SK-N-SH (cell line): ENCODE measurements around the gene RYR3. TPM values are rescaled to one million over a fixed set of nuclear protein-coding genes. Genes with fewer than 3 reads are reported as not detected.
A peak's percentile ranks its signal among the peaks of the same experiment; 100 is the strongest.

Experiments used
- CTCF ChIA-PET: fragments of 300-600, 350-600 bp; formaldehyde crosslinking; extraction: SDS; loops from one replicate; lab custom pipeline; 2021; lab: Yijun Ruan, JAX
- POLR2A ChIA-PET: fragments of 350-600 bp; sonication (Branson Sonifier 250); formaldehyde crosslinking; extraction: SDS; loops from one replicate; lab custom pipeline; 2020; ENCODE audit warnings: antibody characterized with exemption, inconsistent platforms; lab: Yijun Ruan, JAX
- DNase-seq: peaks from one replicate; pipeline ENCODE4 v3.0.0; 2012
- H2AFZ ChIP-seq: fragments of 200-600 bp; sonication (generic); 2 replicates; pipeline ENCODE4 v1.8.1; 2016; ENCODE audit warnings: antibody characterized with exemption, mild to moderate bottlenecking, low read depth
- H3F3A ChIP-seq: fragments of 200-600 bp; sonication (generic); replicated peaks from 2 replicates; pipeline ENCODE3; 2016; ENCODE audit warnings: antibody characterized with exemption, mild to moderate bottlenecking; ENCODE audit not compliant: insufficient read depth
- H3K27ac ChIP-seq, 2 experiments: fragments of 200-500 bp in 1 of 2; fragments of 200-600 bp in 1 of 2; sonication (Bioruptor generic) in 1 of 2; sonication (generic), shearing (Covaris generic) in 1 of 2; 2 replicates each; pipeline versions ENCODE4 v1.5.1 to v1.6.1; 2014 to 2016; ENCODE audit warnings: low read depth in 2 of 2, inconsistent platforms in 1 of 2, low read length in 1 of 2, mild to moderate bottlenecking in 1 of 2, mixed read lengths in 1 of 2
- H3K27me3 ChIP-seq: fragments of 200-600 bp; sonication (generic), shearing (Covaris generic); 2 replicates; pipeline ENCODE4 v1.6.1; 2016; ENCODE audit warnings: mixed run types; ENCODE audit not compliant: insufficient read depth
- H3K36me3 ChIP-seq, 2 experiments: fragments of 200-500 bp in 1 of 2; fragments of 200-600 bp in 1 of 2; sonication (Bioruptor generic) in 1 of 2; sonication (generic) in 1 of 2; replicated peaks in 1 of 2; 2 replicates each; pipeline versions ENCODE3 to v1.5.1; 2014 to 2016; ENCODE audit warnings: low read length in 1 of 2, mild to moderate bottlenecking in 1 of 2; ENCODE audit not compliant: insufficient read depth in 2 of 2, control insufficient read depth in 1 of 2
- H3K4me1 ChIP-seq, 2 experiments: fragments of 200-500 bp in 1 of 2; fragments of 200-600 bp in 1 of 2; sonication (Bioruptor generic) in 1 of 2; sonication (generic), shearing (Covaris generic) in 1 of 2; 2 replicates each; pipeline versions ENCODE4 v1.5.1 to v1.6.1; 2014 to 2016; ENCODE audit warnings: low read depth in 1 of 2, low read length in 1 of 2, mixed run types in 1 of 2; ENCODE audit not compliant: insufficient read depth in 2 of 2, control insufficient read depth in 1 of 2
- H3K4me2 ChIP-seq: fragments of 200-600 bp; sonication (generic), shearing (Covaris generic); 2 replicates; pipeline ENCODE4 v1.6.1; 2017; ENCODE audit warnings: mixed run types
- H3K4me3 ChIP-seq, 2 experiments: fragments of 200-500 bp in 1 of 2; fragments of 200-600 bp in 1 of 2; sonication (Bioruptor generic) in 1 of 2; sonication (generic), shearing (Covaris generic) in 1 of 2; 2 replicates each; pipeline versions ENCODE4 v1.5.1 to v1.8.1; 2014 to 2016; ENCODE audit warnings: low read depth in 2 of 2, inconsistent platforms in 1 of 2, low read length in 1 of 2, mild to moderate bottlenecking in 1 of 2, mixed read lengths in 1 of 2, moderate library complexity in 1 of 2
- H3K79me2 ChIP-seq: fragments of 200-600 bp; sonication (generic); 2 replicates; pipeline ENCODE4 v1.8.1; 2017; ENCODE audit warnings: mild to moderate bottlenecking; ENCODE audit not compliant: insufficient read depth
- H3K9ac ChIP-seq: fragments of 200-600 bp; sonication (generic); 2 replicates; pipeline ENCODE4 v1.6.1; 2017; ENCODE audit warnings: mixed run types
- H3K9me2 ChIP-seq: fragments of 200-600 bp; sonication (generic); 2 replicates; pipeline ENCODE4 v1.6.1; 2017; ENCODE audit warnings: mixed run types
- H3K9me3 ChIP-seq: fragments of 200-600 bp; sonication (generic); 2 replicates; pipeline ENCODE4 v1.6.1; 2017; ENCODE audit warnings: mixed run types, mild to moderate bottlenecking, moderate library complexity
- H4K20me1 ChIP-seq: fragments of 200-600 bp; sonication (generic); 2 replicates; pipeline ENCODE4 v1.6.1; 2017; ENCODE audit warnings: mild to moderate bottlenecking, mixed run types; ENCODE audit not compliant: insufficient read depth
- CHD2 ChIP-seq: fragments of 150-350 bp; IDR thresholded peaks from 2 replicates; pipeline ENCODE4 v1.6.1; 2018; ENCODE audit warnings: low read length; ENCODE audit not compliant: partially characterized antibody
- CTCF ChIP-seq: fragments of 200-600 bp; sonication (generic); IDR thresholded peaks from 2 replicates; pipeline ENCODE4 v1.6.1; 2017; ENCODE audit warnings: antibody characterized with exemption, mild to moderate bottlenecking, moderate library complexity
- ELF1 ChIP-seq: IDR thresholded peaks from 2 replicates; pipeline ENCODE4 v1.4.0; 2012
- FOSL2 ChIP-seq: IDR thresholded peaks from 2 replicates; pipeline ENCODE4 v1.4.0; 2012; ENCODE audit warnings: low read depth, mild to moderate bottlenecking, moderate library complexity, borderline replicate concordance
- GABPA ChIP-seq: IDR thresholded peaks from 2 replicates; pipeline ENCODE4 v1.4.0; 2012; ENCODE audit warnings: low read depth, mild to moderate bottlenecking
- NFIC ChIP-seq: IDR thresholded peaks from 2 replicates; pipeline ENCODE4 v1.4.0; 2012; ENCODE audit warnings: borderline replicate concordance
- NRF1 ChIP-seq: IDR thresholded peaks from 2 replicates; pipeline ENCODE4 v1.6.1; 2012; ENCODE audit warnings: low read depth, mild to moderate bottlenecking, low read length
- PBX3 ChIP-seq: IDR thresholded peaks from 2 replicates; pipeline ENCODE4; 2012
- RAD21 ChIP-seq: IDR thresholded peaks from 2 replicates; pipeline ENCODE4 v1.6.1; 2012; ENCODE audit warnings: mild to moderate bottlenecking, low read length
- RCOR1 ChIP-seq: fragments of 150-350 bp; IDR thresholded peaks from 2 replicates; pipeline ENCODE4 v1.6.1; 2017; ENCODE audit warnings: antibody characterized with exemption, low read length
- RFX5 ChIP-seq: IDR thresholded peaks from 2 replicates; pipeline ENCODE4 v1.6.1; 2012; ENCODE audit warnings: mild to moderate bottlenecking, improper control_type of control experiment, low read length
- RXRA ChIP-seq: IDR thresholded peaks from 2 replicates; pipeline ENCODE4 v1.4.0; 2012; ENCODE audit warnings: low read depth, mild to moderate bottlenecking, borderline replicate concordance
- SMC3 ChIP-seq: IDR thresholded peaks from 2 replicates; pipeline ENCODE4 v1.6.1; 2012; ENCODE audit warnings: low read depth, low read length, improper control_type of control experiment
- TAF1 ChIP-seq: IDR thresholded peaks from 2 replicates; pipeline ENCODE4 v1.6.1; 2012; ENCODE audit warnings: low read depth, mild to moderate bottlenecking, low read length, moderate library complexity, borderline replicate concordance
- TCF12 ChIP-seq: IDR thresholded peaks from 2 replicates; pipeline ENCODE4 v1.4.0; 2012
- TEAD4 ChIP-seq: IDR thresholded peaks from 2 replicates; pipeline ENCODE4 v1.4.0; 2012; ENCODE audit warnings: mild to moderate bottlenecking, borderline replicate concordance; ENCODE audit not compliant: insufficient read depth
- USF2 ChIP-seq: fragments of 150-350 bp; IDR thresholded peaks from 2 replicates; pipeline ENCODE4 v1.6.1; 2017; ENCODE audit warnings: antibody characterized with exemption, low read length, low read depth, borderline replicate concordance
- YY1 ChIP-seq: IDR thresholded peaks from 2 replicates; pipeline ENCODE4 v1.4.0; 2012; ENCODE audit warnings: low read depth, mild to moderate bottlenecking
- WGBS: methylation state at CpG from one replicate; pipeline ENCODE4 v1.1.6; 2017; ENCODE audit warnings: low lambda C conversion rate; 5-methylcytosine and 5-hydroxymethylcytosine counted together
- polyA plus RNA-seq, 3 experiments: library from polyadenylated mRNA; depleted of rRNA; stranded (reverse); fragments of >200 nt; gene quantifications; 2 replicates each; pipeline ENCODE4 v1.2.3, GENCODE V29; 2012

Gene RYR3
- polyA plus RNA-seq, 1 of the 3 experiments (the other 2 are of a cell fraction), result 0.02 TPM

- H3K79me2 ChIP-seq, result no peaks in the 10 kb centered on the region
- H2AFZ ChIP-seq, result peak overlapping the region; percentile 81
- peak overlapping the region in 1 of 2 experiments; percentile 94; a peak in 2 of 4 replicates for H3K27ac ChIP-seq
- ChIA-PET CTCF (interaction anchor here (0.9 to 1.0 kb wide), 2 partner anchors 13 to 421 kb away, joined by 3 to 5 read pairs; no protein-coding TSS in a partner anchor), POLR2A (no interaction called here)
- H3K36me3 ChIP-seq, result no peaks in the 10 kb centered on the region
- H3K9me2 ChIP-seq, result no peaks in the 10 kb centered on the region
- 65% methylated on average over 6 of the region's 6 CpGs for WGBS
- peaks cover 6 to 11% of the 10 kb centered on the region in 2 experiments; a peak in 3 of 4 replicates for H3K4me1 ChIP-seq
- no peak overlapping the region for H3K4me3 ChIP-seq
- H3K4me2 ChIP-seq, result peak overlapping the region; percentile 52; the same call in 1 of the 2 replicates
- H4K20me1 ChIP-seq, result no peaks in the 10 kb centered on the region
- DNase-seq, result no peak
- H3K9ac ChIP-seq, result peak overlapping the region; percentile 46; the same call in 1 of the 2 replicates
- TF ChIP-seq FOSL2 (peak; percentile 50; the same call in 1 of the 2 replicates), NFIC (no peak)
- H3K9me3 ChIP-seq, result no peaks in the 10 kb centered on the region
- peaks cover 10% of the 10 kb centered on the region for H3F3A ChIP-seq
- H3K27me3 ChIP-seq, result no peaks in the 10 kb centered on the region
Measured at GRCh38 chr15:33279613-33280205, 31.1 kb upstream of the RYR3 start.

GRCh38 chr15:33282226-33283020 is 28.3 kb upstream of the RYR3 start:
- POLR2A ChIA-PET, result no interaction called here
- no peak overlapping the region for H3K4me2 ChIP-seq
- TF ChIP-seq RCOR1 (no peak), SMC3 (no peak), RFX5 (no peak), ELF1 (no peak), TCF12 (no peak), GABPA (no peak), NRF1 (no peak), CHD2 (no peak)
- H3K27me3 ChIP-seq, result no peaks in the 10 kb centered on the region
- H3K4me3 ChIP-seq, result no peak overlapping the region
- peaks cover 3 to 11% of the 10 kb centered on the region in 2 experiments; a peak in 3 of 4 replicates for H3K4me1 ChIP-seq
- H3K36me3 ChIP-seq, result no peaks in the 10 kb centered on the region
- CTCF ChIA-PET, result interaction anchor here (1.4 to 4.3 kb wide), 3 partner anchors 11 to 447 kb away, joined by 3 to 41 read pairs (median 7); no protein-coding TSS in a partner anchor
- H3K9me2 ChIP-seq, result no peaks in the 10 kb centered on the region
- H3F3A ChIP-seq, result peaks cover 10% of the 10 kb centered on the region
- no peak overlapping the region for H3K9ac ChIP-seq
- no peaks in the 10 kb centered on the region for H3K79me2 ChIP-seq
- H4K20me1 ChIP-seq, result no peaks in the 10 kb centered on the region
- WGBS, result 77% methylated on average over 6 of the region's 6 CpGs
- DNase-seq, result no peak
- H3K9me3 ChIP-seq, result no peaks in the 10 kb centered on the region
- no peak overlapping the region for H2AFZ ChIP-seq
- no peak overlapping the region for H3K27ac ChIP-seq

GRCh38 chr15:33283576-33283975 is 27.2 kb upstream of the RYR3 start:
- Histone ChIP-seq H3K9me3 (no peaks in the 10 kb centered on the region), H4K20me1 (no peaks in the 10 kb centered on the region), H3K9ac (no peak overlapping the region), H3K36me3 (no peaks in the 10 kb centered on the region), H3K4me1 (peaks cover 0 to 11% of the 10 kb centered on the region in 2 experiments; a peak in 2 of 4 replicates), H3F3A (peaks cover 10% of the 10 kb centered on the region), H3K4me3 (no peak overlapping the region), H3K27me3 (no peaks in the 10 kb centered on the region), H2AFZ (no peak overlapping the region), H3K9me2 (no peaks in the 10 kb centered on the region), H3K27ac (no peak overlapping the region), H3K79me2 (no peaks in the 10 kb centered on the region), H3K4me2 (no peak overlapping the region)
- DNase-seq, result no peak
- 93% methylated on average over 2 of the region's 2 CpGs for WGBS
- ChIA-PET CTCF (interaction anchor here (1.2 to 4.3 kb wide), 3 partner anchors 10 to 454 kb away, joined by 4 to 41 read pairs (median 6); no protein-coding TSS in a partner anchor), POLR2A (no interaction called here)
- TF ChIP-seq RXRA (no peak), YY1 (no peak), RCOR1 (no peak), USF2 (no peak), PBX3 (no peak), CTCF (no peak), CHD2 (no peak), RAD21 (no peak), TEAD4 (no peak), TAF1 (no peak), NFIC (no peak)
